GM19025 (cell line): ENCODE measurements around the gene LPP.

Experiments
- ATAC-seq: cut with Tn5 transposase; IDR thresholded peaks from one replicate; pipeline ENCODE4 v1.9.1; 2021; ENCODE audit warnings: mild to moderate bottlenecking, low read depth, moderate library complexity; ENCODE audit not compliant: unreplicated experiment

The LPP gene

DNA sequence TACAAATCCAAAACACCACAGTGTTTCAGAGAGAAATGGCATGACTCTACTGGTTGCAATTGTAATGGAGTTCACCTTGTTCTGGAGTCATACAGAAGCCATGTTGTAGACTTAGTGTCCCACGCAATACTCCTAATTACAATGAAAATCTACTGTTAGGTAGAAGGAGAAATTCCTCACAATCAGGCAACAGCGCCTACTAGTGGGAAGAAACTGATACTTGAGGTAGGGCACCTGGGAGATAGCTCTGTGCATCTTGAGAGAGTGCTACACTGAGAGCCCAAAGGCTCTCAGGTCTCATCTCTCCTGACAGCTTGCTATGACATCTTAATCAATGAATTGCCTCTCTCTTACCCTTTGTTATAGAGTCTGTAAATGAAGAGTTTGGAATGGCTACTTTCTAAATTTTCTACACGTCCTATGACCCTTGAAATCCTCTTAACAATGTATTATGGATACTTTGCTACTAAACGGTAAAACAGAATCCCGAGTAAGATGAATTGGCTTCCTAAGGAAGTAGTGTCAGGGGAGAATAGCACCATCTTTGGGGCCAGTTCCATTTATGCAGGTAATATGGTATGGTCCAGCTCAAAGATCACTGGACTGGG is 595.2 kb downstream of the LPP start:
- ATAC-seq = no peak

DNA sequence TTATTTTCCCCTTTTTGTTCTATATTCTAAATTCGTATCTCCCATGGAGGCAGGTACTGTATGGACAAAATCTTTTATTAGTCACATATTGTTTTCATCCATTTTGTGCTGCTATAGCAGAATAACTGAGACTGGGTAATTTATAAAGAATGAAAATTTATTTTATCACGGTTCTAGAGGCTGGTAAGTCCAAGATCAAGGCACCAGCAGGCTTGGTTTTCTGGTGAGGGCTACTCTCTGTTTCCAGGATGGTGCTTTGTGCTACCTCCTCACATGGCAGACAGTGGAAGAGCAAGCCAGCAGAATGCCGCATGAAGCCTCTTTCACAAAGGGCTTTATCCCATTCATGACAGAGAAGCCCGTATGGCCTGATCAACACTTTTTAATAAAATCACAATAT is 595.9 kb downstream of the LPP start:
- no peak for ATAC-seq

DNA sequence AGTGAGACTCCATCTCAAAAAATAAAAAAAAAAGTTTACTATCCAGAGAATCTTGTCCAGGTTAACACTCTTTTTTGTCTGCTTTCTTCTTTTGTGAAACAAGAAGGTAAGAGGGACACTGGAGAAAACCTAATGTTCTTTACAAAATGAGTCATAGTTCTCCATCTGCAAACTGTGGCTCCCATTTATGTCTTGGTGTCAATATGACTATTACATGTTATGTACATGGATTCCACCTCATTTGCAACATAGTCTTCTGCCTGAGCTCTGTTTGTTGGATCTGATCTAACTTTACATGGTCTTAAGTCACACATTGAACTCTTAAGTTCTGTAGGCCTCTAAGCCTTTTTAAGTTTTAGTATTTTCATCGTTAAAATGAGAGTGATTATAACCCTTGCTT is 596.7 kb downstream of the LPP start:
- no peak for ATAC-seq

DNA sequence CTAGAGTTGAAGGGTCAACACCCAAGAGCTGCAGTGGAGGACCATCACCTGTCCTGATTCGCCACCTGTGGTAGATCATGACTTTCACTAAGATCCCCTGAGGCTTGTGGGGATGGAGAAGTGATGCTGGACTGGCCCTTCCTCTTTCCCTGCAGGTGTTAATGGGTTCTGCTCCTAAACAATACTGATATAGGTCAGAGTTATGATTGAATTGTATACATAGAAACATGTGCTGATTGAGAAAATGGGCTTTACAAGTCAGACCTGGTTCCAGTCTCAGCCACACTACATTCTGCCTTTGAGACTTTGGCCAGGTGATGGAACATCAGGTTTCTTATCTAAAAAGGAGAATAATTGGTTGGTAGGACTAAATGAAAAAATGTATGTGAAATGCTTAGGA is 598.9 kb downstream of the LPP start:
- peak; percentile 17 for ATAC-seq

DNA sequence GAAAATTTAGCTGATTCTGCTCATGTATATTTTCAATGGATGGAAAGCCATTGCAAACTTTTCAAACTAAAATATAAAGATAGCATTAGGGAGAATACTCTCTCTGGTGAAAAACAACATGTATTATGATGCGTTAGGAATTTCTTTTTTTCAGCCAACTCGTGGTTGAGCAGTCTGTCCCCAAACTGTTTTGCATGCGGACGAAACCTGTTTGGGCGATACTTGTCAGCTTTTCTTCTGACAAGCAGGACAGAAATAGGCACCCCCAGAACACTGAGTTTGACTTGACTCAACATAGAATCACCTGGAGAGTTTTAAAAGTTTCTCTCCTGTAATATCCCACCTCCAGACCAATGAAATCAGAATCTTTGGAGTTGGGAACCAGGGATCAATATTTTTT is 600.3 kb downstream of the LPP start:
- no peak for ATAC-seq

DNA sequence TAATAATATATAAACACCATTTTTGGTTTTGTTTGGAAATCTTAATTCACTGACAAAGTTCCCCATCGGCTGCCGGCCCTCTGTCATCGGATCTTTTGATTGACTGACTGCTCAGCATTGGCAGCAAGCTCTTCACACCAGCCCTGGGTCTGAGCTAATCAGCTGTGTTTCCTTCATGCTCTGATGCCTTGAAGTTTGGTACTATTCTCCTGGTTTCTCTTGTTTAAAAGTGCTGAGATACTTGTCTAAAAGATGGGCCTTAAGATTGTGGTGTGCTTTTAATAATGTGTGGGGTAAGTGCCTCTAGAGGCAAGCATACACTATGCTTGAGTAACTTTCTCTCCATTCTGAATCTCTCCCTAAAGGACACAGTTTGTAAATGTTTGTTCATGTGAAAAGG is 602.3 kb downstream of the LPP start:
- no peak for ATAC-seq

DNA sequence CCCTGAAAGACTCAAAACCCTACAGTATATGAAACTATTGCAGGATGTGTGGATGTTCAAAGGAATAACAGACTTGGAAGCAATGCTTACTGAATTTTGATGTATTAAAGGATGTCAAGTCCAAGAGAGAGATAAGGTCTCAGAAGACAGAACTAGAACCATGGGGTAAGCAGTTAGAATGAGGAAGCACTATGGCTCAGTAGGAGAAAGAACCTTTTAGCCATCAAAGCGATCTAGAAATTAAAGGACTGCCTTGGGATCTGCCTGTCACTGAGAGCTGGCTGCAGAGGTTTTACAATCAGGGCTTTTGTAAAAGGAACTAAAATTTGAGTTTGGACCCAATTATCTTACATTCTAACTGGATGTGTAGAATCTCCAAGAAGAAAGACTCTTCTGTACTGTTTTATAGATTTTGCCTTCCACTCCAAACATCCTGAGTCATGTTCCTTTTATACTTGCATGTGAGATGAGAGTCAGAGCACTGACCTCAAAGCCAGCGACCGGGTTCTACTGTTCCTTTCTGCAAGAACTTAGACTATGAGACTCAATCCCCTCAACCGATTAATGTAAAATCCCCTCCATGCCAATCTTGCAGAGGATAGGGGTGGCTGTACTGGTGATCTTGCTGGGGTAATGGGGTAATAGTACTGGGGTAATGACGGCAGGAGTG is 605.5 kb downstream of the LPP start:
- no peak for ATAC-seq

DNA sequence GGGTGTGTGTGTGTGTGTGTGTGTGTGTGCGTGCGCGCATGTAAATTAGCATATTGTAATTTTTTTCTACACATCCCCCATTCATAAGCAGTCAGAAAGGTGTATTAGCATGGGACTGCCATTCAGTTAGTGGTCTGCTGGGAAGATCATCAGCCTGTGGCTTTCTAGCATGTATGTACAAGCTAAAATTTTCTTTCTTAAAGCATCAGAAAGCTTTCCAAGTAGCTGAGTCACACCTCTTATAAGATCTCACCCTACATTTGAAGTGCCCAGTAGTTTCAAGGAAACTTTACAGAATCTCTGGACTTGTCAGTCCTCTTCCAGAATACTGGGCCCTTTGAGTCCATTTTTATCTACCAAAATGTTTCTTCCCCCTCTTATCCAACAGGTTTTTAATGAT is 606.5 kb downstream of the LPP start:
- ATAC-seq = no peak

DNA sequence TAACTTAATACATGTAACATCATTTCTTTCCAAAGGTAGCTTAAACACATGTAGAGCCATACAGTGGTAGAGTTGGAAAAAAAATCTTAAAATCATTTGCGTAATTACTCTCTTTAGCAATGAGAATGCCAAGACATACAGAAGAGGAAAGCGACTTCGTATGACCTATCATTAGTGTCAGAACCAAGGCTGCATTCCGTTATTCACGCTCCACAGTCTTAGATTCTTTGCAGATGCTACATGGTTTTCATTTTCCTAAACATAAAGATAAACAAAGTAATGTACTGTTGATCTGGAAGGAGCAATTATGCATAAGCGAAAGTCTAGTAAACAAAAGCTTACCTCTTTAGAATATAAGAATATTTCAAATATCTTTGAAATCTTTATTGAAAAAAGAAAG is 607.5 kb downstream of the LPP start:
- ATAC-seq = no peak

DNA sequence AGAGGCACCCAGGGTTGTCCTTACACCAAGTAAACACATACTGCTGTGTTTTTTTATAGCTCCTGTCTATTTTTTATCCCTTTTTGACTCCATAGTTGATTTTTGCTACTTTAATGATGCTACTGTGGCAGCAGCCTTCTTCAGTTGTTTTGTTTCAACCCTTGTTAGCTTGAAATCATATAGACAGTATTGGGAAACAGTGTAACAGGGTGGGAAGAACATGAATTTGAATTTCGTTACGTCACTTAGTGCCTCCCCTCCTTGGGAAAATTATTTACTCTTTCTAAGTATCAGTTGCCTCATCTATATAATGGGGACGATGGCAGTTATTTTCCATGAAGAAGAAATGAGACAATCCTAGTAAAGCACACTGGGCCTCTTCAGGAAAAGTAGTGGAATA is 608.0 kb downstream of the LPP start:
- ATAC-seq = no peak

DNA sequence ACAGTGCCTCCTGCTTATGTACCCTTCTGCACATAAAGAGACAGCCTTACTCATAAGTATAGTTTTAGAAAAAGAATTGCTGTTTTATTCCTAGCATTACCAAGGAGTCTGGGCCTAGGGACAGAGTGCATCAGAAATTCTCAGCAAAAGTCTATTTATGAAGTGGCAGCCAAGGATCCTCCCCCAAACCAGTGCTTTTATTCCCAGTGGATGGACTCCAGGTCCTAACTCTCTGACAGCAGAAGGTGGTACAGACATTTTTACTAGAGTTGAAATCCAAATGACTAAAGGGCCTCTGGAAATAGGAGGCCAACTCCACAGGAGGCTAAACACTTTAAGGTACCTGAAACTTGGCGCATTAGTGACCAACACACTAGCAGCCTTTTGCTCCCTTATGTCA is 610.7 kb downstream of the LPP start:
- ATAC-seq = no peak

DNA sequence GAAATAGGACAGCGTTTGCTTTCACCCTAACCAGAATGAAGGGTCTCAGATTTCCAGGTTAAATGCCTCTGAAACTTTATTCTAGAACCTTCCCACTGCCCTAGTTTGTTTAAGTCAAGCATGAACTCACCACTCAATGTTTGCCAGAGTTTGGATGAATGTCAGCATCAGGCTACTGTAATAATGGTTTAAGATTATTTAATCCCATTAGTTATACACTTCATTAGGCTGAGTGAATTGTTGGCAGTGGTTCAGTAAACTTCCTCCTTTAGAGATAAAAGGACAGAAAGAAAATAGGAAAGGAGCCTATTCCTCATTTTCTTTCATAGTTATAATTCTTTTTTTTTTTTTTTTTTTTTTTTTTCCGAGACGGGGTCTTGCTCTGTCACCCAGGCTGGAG is 615.9 kb downstream of the LPP start:
- ATAC-seq = no peak

DNA sequence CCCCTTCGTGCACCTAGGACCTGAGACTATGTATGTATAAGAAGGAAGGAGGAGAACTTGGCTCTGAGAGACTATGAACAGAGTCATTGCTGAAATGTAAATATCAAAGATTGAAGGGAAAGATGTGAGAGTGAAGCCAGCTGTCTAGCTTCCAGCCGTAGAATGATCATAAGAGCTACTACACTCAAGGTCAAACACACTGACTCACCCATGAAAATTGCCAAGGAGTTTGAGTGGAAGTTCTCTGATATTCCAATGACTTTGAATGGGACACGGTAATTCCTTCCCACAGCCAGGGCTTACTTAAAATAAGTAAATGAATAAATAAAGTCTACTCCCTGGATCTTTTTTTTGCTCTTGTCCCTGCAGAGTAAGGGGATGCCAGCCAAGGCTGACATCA is 618.9 kb downstream of the LPP start:
- ATAC-seq = no peak

DNA sequence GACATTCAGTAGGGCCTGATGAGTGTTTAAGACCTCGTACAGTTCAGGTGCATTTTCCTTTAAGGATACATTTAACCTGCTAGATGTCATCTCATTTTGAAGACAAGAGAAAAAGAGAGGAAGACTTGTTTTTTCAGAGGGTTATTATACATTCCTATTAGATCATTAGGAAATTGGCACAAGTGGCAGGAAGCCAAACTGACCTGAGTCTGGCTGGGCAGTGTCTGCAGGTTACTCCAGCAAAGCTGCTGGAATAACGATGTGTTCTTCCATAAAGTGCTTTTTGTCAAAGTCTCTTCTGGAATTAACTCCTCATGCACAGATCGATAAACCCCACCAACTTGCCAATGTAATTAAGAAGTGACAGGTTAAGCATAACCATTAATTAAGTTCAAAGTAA is 621.5 kb downstream of the LPP start:
- no peak for ATAC-seq

DNA sequence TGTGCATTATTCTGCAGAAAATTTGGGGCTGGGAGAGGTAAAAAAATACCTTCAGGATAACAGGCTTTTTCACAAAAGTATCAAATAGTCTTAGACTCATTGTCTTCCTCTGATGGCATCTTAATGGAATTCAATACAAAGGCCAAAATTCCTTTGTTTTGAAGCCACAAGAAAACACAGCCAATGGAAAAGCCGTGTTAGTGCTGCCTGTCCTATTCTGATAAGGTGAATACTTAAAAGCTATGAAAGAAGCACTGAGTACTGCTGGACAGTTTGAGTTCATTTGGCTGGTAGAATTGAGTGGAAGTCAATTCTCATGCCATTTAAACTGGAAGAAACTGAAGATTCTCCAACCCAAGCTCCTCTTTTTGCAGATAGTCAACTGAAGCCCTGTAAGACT is 622.5 kb downstream of the LPP start:
- no peak for ATAC-seq

DNA sequence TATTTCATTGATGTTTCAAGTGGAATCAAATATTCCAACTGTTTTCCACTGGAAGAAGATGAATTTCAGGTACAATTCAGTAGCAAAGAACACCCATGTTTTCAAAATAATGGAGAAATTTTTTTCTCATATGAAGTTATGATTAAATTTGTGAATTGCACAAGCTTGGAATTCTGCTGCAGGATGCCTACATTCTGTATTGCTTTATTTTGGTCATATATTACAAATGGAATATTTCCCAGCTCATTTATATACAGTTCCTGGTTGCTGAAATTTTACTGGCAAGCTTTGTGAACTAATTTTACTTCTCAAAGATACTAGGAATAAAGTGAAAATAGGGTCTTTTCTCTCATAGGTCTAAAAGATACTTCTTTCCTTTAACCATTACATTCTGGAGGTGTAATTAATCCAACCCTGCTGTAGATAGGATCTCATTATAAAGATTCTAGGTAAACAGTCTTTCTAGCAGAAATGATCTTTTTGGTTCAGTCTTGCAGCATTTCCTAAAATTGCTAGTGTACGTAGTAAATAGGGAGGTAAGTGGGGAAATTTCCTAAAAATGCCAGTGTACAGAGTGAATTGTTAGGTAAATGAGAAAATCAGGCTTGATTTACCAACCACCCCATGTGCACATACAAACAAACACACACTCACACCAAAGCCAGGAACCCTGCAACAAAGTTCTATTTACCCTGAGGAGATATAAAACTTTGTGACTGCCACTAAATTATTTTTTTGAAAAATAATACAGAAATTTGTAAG is 624.3 kb downstream of the LPP start:
- no peak for ATAC-seq

DNA sequence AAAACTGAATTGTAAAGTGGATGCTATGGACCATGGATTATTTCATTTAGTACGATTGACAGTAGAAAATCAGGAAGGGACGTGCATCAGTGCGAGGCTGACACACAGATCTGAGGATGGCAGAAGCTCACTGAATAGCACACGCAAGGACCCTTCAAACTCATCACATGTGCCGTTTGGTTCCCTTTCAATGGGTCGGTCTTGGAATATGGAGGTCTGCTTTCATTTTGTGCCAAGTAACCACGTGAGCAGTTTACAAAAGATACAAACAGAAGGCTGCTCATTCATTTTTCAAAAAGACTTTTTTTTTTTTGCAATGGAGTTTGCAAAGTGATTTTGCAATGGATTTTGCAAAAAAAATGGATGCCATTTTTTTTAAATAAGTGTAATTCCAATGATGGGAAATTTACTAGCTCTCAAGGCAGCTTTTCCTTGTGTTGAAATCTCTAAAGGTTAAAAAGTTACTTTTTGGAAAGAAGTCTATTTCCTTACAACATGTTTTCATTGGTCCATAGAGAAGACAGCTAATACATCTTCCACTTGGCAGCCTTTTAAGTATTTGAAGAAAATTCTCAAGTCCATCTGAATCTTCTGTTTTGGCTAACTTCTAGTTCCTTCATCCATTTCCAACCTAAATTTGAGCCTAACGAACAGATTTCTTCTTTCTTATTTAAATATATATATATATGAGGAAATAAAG is 625.5 kb downstream of the LPP start:
- no peak for ATAC-seq

DNA sequence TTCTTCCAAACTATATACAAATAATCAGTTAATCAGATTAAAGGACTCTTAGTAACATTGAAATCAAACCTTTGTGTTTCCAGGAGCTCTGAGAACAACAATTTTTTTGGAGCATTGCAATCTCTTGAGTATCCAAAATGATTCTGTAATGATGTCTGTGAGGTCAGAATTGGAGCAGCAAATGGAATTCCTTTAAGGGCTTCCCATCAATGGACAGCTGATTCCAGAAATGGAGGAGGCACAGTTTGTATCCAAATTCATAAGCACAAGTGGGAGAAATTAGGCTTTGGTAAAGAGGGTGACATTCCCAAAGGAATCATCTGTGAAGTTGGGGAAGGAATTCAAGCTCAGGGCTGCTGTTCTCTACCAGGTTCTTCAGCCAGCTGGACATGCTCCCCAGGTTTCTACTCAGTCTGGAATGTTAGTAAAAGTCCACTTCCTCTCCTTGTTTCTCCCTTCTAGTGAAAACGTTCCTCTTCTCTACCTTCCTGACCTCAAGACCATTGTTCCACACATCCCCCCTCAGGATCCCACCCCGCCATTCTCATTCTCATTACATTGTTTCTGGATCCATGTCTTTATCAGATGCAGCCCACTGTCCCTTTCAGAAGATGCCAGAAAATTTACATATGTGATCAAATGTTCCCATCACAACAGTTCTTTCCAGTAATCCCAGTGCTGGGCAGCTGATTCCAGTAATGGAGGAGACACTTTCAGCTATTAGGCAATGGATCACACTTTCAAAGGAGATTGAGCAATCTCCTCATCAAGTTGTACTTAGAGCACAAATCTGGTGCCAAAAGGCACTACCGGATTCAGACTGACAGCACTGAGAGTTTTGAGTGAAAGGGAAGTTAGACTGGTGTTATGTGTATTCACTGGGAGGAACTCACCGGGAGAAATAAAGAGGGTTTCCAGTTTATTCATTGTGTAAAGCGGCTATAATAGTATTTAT is 626.5 kb downstream of the LPP start:
- ATAC-seq = no peak

DNA sequence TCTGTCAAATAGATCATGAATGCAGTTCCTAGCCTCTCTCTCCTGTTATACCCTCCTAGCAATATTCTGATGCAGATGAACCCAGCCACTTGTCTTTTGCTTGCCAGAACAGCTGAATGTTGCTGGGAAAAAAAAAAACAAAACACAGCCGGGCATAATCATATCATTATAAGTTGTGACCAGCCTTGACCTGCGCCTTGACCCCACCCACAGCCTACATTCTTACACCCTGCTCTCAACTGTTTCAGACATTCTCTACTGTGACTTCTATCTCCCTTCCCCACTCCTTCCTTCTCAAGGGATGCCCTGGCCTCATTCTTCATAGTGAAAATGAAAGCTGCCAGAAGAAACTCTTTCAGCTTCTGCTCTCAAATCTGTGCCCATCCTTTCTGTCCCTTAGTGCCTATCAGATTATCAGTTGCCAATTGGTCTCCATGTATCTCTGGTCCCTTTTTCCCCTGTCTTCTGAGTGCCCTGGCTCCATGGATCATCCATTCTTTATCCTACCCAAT is 628.7 kb downstream of the LPP start:
- ATAC-seq = no peak

DNA sequence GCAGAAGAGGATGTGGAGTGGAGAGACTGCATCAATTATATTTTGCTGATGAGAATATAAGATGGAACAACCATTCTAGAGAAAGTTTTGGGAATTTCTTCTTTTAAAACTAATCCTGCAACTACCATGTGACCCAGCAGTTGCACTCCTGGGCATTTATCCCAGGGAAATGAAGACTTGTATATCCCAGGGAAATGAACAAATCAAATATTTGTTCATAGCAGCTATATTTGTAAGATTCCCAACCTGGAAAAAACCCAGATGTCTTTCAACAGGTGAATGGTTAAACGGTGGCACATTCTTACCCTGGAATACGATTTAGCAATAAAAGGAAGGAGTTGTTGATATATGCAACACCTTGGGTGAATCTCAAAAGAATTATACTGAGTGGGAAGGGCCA is 632.5 kb downstream of the LPP start:
- ATAC-seq = no peak
